DMS 273 (cell line): ENCODE measurements around the gene HINT3.
"Not testable (repeated sequence)": the region's sequence is repeated elsewhere in the genome, so short reads cannot be mapped to it uniquely, and the experiment has no call there.

Experiments used
- DNase-seq: peaks from one replicate; lab custom pipeline; 2025; ENCODE audit not compliant: unreplicated experiment; lab: John Stamatoyannopoulos, UW

Gene HINT3

GRCh38 chr6:125939791-125940190, 16.8 kb upstream of the HINT3 start:
- no peak for DNase-seq

GRCh38 chr6:125940247-125941041, 16.1 kb upstream of the HINT3 start:
- DNase-seq, result no peak

GRCh38 chr6:125942672-125943527, 13.7 kb upstream of the HINT3 start:
- no peak for DNase-seq

GRCh38 chr6:125943528-125944433, 12.8 kb upstream of the HINT3 start:
- no peak for DNase-seq

- DNase-seq, result peak; percentile 6
Measured at GRCh38 chr6:125944434-125944816, 12.1 kb upstream of the HINT3 start.

GRCh38 chr6:125944896-125945295, 11.7 kb upstream of the HINT3 start:
- DNase-seq, result no peak

- DNase-seq, result no peak
Measured at GRCh38 chr6:125945378-125946141, 11.0 kb upstream of the HINT3 start.

- no peak for DNase-seq
Measured at GRCh38 chr6:125947615-125948014, 9.0 kb upstream of the HINT3 start.

- DNase-seq, result no peak
Measured at GRCh38 chr6:125948455-125948854, 8.1 kb upstream of the HINT3 start.

- no peak for DNase-seq
Measured at GRCh38 chr6:125949069-125949468, 7.5 kb upstream of the HINT3 start.

- no peak for DNase-seq
Measured at GRCh38 chr6:125950293-125950692, 6.3 kb upstream of the HINT3 start.

- DNase-seq, result not testable (repeated sequence)
Measured at GRCh38 chr6:125950716-125951115, 5.9 kb upstream of the HINT3 start.

- DNase-seq, result no peak
Measured at GRCh38 chr6:125951323-125951722, 5.2 kb upstream of the HINT3 start.

- peak; percentile 49 for DNase-seq
Measured at GRCh38 chr6:125952764-125953501, 3.6 kb upstream of the HINT3 start.

GRCh38 chr6:125953502-125953875, 3.1 kb upstream of the HINT3 start:
- DNase-seq, result peak; percentile 36

GRCh38 chr6:125954735-125955339, 1.7 kb upstream of the HINT3 start:
- no peak for DNase-seq

- DNase-seq, result peak; percentile 18
Measured at GRCh38 chr6:125955973-125956372, 597 bp upstream of the HINT3 start.

- DNase-seq, result no peak
Measured at GRCh38 chr6:125957391-125957693, 772 bp downstream of the HINT3 start.

GRCh38 chr6:125957845-125958244, 1.3 kb downstream of the HINT3 start:
- DNase-seq, result peak; percentile 24

GRCh38 chr6:125959041-125959440, 2.5 kb downstream of the HINT3 start:
- DNase-seq, result no peak
